HL-60 (cell line): ENCODE data around the gene PRPF6.

Source experiments
- DNase-seq, 2 experiments: peaks; one replicate each; pipeline ENCODE4 v3.0.0-alpha.2; 2010 to 2020; ENCODE audit warnings: low read depth in 1 of 2, low spot score in 1 of 2
- H3K27ac ChIP-seq: fragments of 250-450 bp; sonication (Bioruptor Pico); replicated peaks from 2 replicates; pipeline ENCODE4 v1.5.1; 2020; ENCODE audit warnings: mild to moderate bottlenecking, moderate library complexity
- H3K27me3 ChIP-seq: fragments of 250-450 bp; sonication (Bioruptor Pico); 2 replicates; pipeline ENCODE4 v1.5.1; 2021; ENCODE audit warnings: mild to moderate bottlenecking, moderate library complexity; ENCODE audit not compliant: insufficient read depth, poor library complexity, severe bottlenecking
- H3K4me3 ChIP-seq: replicated peaks from 2 replicates; pipeline ENCODE4 v1.5.1; 2011; ENCODE audit warnings: mild to moderate bottlenecking, control low read depth, low read length; ENCODE audit not compliant: insufficient read depth
- CTCF ChIP-seq: IDR thresholded peaks from one replicate; pipeline ENCODE4 v1.5.1; 2011; ENCODE audit warnings: low read length, control low read depth, inconsistent platforms; ENCODE audit not compliant: insufficient read depth
- GABPA ChIP-seq: IDR thresholded peaks from 2 replicates; pipeline ENCODE4 v1.6.1; 2012; ENCODE audit warnings: low read depth
- POLR2AphosphoS5 ChIP-seq: IDR thresholded peaks from 2 replicates; pipeline ENCODE4 v1.6.1; 2012; ENCODE audit warnings: low read depth
- SPI1 ChIP-seq: IDR thresholded peaks from 2 replicates; pipeline ENCODE4 v1.6.1; 2012; ENCODE audit warnings: low read depth, mild to moderate bottlenecking, borderline replicate concordance
- TF ChIP-seq, protein P1 (sequence below): IDR thresholded peaks from 2 replicates; pipeline ENCODE4 v1.6.1; 2012; ENCODE audit warnings: low read depth; ENCODE audit not compliant: insufficient replicate concordance

The PRPF6 gene

GRCh38 chr20:63944078-63944941 lies 36.6 kb upstream of the PRPF6 start:
- no peak overlapping the region for H3K27ac ChIP-seq
- no peak for DNase-seq
- no peaks in the 10 kb centered on the region for H3K27me3 ChIP-seq
- TF ChIP-seq, protein P1, sequence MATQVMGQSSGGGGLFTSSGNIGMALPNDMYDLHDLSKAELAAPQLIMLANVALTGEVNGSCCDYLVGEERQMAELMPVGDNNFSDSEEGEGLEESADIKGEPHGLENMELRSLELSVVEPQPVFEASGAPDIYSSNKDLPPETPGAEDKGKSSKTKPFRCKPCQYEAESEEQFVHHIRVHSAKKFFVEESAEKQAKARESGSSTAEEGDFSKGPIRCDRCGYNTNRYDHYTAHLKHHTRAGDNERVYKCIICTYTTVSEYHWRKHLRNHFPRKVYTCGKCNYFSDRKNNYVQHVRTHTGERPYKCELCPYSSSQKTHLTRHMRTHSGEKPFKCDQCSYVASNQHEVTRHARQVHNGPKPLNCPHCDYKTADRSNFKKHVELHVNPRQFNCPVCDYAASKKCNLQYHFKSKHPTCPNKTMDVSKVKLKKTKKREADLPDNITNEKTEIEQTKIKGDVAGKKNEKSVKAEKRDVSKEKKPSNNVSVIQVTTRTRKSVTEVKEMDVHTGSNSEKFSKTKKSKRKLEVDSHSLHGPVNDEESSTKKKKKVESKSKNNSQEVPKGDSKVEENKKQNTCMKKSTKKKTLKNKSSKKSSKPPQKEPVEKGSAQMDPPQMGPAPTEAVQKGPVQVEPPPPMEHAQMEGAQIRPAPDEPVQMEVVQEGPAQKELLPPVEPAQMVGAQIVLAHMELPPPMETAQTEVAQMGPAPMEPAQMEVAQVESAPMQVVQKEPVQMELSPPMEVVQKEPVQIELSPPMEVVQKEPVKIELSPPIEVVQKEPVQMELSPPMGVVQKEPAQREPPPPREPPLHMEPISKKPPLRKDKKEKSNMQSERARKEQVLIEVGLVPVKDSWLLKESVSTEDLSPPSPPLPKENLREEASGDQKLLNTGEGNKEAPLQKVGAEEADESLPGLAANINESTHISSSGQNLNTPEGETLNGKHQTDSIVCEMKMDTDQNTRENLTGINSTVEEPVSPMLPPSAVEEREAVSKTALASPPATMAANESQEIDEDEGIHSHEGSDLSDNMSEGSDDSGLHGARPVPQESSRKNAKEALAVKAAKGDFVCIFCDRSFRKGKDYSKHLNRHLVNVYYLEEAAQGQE: no peak
- TF ChIP-seq POLR2AphosphoS5 (no peak), CTCF (no peak), SPI1 (no peak), GABPA (no peak)
- H3K4me3 ChIP-seq: no peak overlapping the region

GRCh38 chr20:63945031-63945658 lies 35.8 kb upstream of the PRPF6 start:
- Histone ChIP-seq H3K27me3 (no peaks in the 10 kb centered on the region), H3K27ac (no peak overlapping the region), H3K4me3 (no peak overlapping the region)
- TF ChIP-seq GABPA (no peak), CTCF (no peak)
- DNase-seq: no peak

DNA sequence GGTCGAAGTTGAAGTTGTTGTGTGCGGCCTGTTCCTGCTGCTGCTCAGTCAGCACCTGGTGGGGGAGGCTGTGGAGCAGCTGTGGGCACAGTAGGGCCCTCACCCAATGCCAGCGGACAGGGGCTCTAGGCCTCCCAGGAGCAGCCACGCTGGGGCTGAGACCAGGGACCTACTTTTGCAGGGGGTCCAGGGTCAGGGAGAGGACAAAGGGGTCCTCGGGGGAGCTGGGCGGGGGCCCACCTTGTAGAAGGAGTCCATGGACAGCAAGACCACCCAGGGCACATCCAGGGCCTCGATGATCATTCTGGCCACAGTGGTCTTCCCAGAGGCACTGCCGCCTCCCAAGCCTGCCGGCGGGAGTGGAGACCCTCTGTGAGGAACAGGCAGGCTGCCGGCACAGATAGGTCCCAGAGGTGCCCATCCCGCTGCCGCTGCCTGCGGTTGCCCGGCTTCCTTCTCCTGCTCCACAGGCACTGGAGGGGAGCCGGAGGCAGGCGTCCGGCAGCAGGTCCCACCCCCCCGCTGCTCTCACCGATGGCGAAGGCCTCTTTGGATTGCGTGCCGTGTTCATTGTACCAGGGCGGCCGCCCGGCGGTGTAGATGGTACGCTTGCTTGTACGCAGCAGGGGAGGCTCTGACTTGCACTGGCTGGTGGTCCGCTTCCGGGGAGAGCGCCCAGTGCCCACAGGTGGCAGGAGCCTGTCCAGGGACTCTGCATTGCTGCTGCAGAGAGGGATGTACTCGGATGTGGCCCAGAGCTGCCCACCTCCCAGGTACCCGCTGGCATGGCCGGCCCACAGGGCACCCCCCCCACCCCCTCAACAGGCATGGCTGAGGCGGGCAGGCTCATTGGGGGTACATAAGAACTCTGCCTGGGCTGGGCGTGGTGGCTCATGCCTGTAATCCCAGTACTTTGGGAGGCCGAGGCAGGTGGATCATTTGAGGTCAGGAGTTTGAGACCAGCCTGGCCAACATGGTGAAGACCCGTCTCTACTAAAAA lies 34.7 kb upstream of the PRPF6 start:
- Histone ChIP-seq H3K27ac (no peak overlapping the region), H3K27me3 (no peaks in the 10 kb centered on the region), H3K4me3 (no peak overlapping the region)
- DNase-seq: no peak
- TF ChIP-seq POLR2AphosphoS5 (no peak), GABPA (no peak), SPI1 (no peak), CTCF (no peak)
- TF ChIP-seq, protein P1: no peak
